ENCODE data around the gene TCEA2. TPM values are rescaled to one million over a fixed set of nuclear protein-coding genes. Genes with fewer than 3 reads are reported as not detected.

The TCEA2 gene
- total and polyA plus RNA-seq, 2 of the 13 experiments (the other 11 are each of a cell fraction or from before 2014, with no cell fraction given) = 28.1 to 33.7 TPM

GRCh38 chr20:64099086-64099786 is 36.2 kb downstream of the TCEA2 start:
- H3K4me3 ChIP-seq (replicated peaks in 1 of 3; ENCODE audit: insufficient read depth in 1 of 3, low read depth in 2 of 3, low read length in 3 of 3) = no peak overlapping the region
- H3K4me2 ChIP-seq (ENCODE audit: low read depth, low read length) = no peak overlapping the region
- no peak for ATAC-seq
- H3K36me3 ChIP-seq (replicated peaks in 1 of 2; ENCODE audit: control insufficient read depth in 1 of 2, insufficient read depth in 2 of 2, low read length in 2 of 2) = no peaks in the 10 kb centered on the region
- H4K20me1 ChIP-seq (ENCODE audit: insufficient read depth, low read length) = peaks cover 3% of the 10 kb centered on the region; the same call in 1 of the 2 replicates
- no peak overlapping the region for H3K9ac ChIP-seq (ENCODE audit: insufficient read depth, low read depth, low read length)
- ChIA-PET POLR2A (no interaction called here), CTCF (ENCODE audit: low intra/inter-chr PET ratio, low total read pairs) (no interaction called here)
- no peaks in the 10 kb centered on the region for H3K9me3 ChIP-seq (ENCODE audit: low read length)
- 30% methylated on average over 19 of the region's 21 CpGs for WGBS (ENCODE audit: low lambda C conversion rate)
- no peak for FAIRE-seq
- no peak overlapping the region for H2AFZ ChIP-seq (ENCODE audit: low read length)
- no peak overlapping the region for H3K27ac ChIP-seq (ENCODE audit: extremely low read length, insufficient read depth, low read length)
- no peaks in the 10 kb centered on the region for H3K4me1 ChIP-seq (ENCODE audit: insufficient read depth, low read length)
- TF ChIP-seq ZNF552 (CRISPR knock-in tag; IDR thresholded peaks at IDR 0.05; ENCODE audit: borderline replicate concordance) (no peak), AKNA (CRISPR knock-in tag; IDR thresholded peaks at IDR 0.05; ENCODE audit: borderline replicate concordance) (no peak), MNT (IDR thresholded peaks at IDR 0.05) (peak; percentile 44), PRPF4 (IDR thresholded peaks at IDR 0.05; ENCODE audit: low read depth, low read length, poor library complexity, severe bottlenecking) (no peak), CREB1 (IDR thresholded peaks at IDR 0.05) (0 out of 2 replicates have a peak, but pooled peaks have one; percentile 8), CREB1 (CRISPR knock-in tag; IDR thresholded peaks at IDR 0.05) (no peak)
- H3K79me2 ChIP-seq (ENCODE audit: insufficient read depth, low read length) = no peaks in the 10 kb centered on the region
- in situ Hi-C loops (cut with HindIII; ENCODE audit: extremely low pct_ligation_motif_present, low pct_unique_long_range_greater_than_20kb) = no loop called here
- intact Hi-C loops (cut with micrococcal nuclease; ENCODE audit: unreplicated experiment) = no loop called here
- DNase-seq (ENCODE audit: low spot score) = no peak
- no TSS peak for BruUV-seq (replicated peaks)
- peaks cover 34 to 63% of the 10 kb centered on the region in 2 experiments for H3K27me3 ChIP-seq (ENCODE audit: control insufficient read depth in 1 of 2, insufficient read depth in 2 of 2, low read length in 2 of 2)
